ENCODE measurements around the gene NDFIP1. TPM values are rescaled to one million over a fixed set of nuclear protein-coding genes. Genes with fewer than 3 reads are reported as not detected.
"Not testable (repeated sequence)": the region's sequence is repeated elsewhere in the genome, so short reads cannot be mapped to it uniquely, and the experiment has no call there.

The NDFIP1 gene
- polyA plus RNA-seq, 1 donor, result 71.6 TPM

- H3K36me3 ChIP-seq (ENCODE audit: control insufficient read depth, insufficient read depth, low read length); DNase-seq; H3K9me3 ChIP-seq (ENCODE audit: control insufficient read depth, low read depth, low read length); H3K27me3 ChIP-seq (ENCODE audit: control insufficient read depth, insufficient read depth, low read length); H3K4me1 ChIP-seq (ENCODE audit: control insufficient read depth, insufficient read depth, low read length); H3K27ac ChIP-seq (ENCODE audit: low read length); H3K4me3 ChIP-seq (ENCODE audit: low read length): not testable (repeated sequence)
- WGBS (ENCODE audit: insufficient coverage, low lambda C conversion rate), result no CpG with 5 or more reads among the region's 15 CpGs
Measured at GRCh38 chr5:142088855-142089479, 19.6 kb upstream of the NDFIP1 start.

GRCh38 chr5:142091012-142091411, 17.6 kb upstream of the NDFIP1 start:
- DNase-seq, result no peak
- Histone ChIP-seq H3K4me1 (ENCODE audit: control insufficient read depth, insufficient read depth, low read length) (peaks cover 5% of the 10 kb centered on the region), H3K36me3 (ENCODE audit: control insufficient read depth, insufficient read depth, low read length) (no peaks in the 10 kb centered on the region), H3K4me3 (ENCODE audit: low read length) (no peak overlapping the region), H3K27ac (ENCODE audit: low read length) (no peak overlapping the region), H3K9me3 (ENCODE audit: control insufficient read depth, low read depth, low read length) (no peaks in the 10 kb centered on the region), H3K27me3 (ENCODE audit: control insufficient read depth, insufficient read depth, low read length) (no peaks in the 10 kb centered on the region)
- no CpG with 5 or more reads among the region's 1 CpG for WGBS (ENCODE audit: insufficient coverage, low lambda C conversion rate)

GRCh38 chr5:142091922-142092321, 16.7 kb upstream of the NDFIP1 start:
- H3K27ac ChIP-seq (ENCODE audit: low read length), result no peak overlapping the region
- H3K9me3 ChIP-seq (ENCODE audit: control insufficient read depth, low read depth, low read length), result no peaks in the 10 kb centered on the region
- H3K27me3 ChIP-seq (ENCODE audit: control insufficient read depth, insufficient read depth, low read length), result no peaks in the 10 kb centered on the region
- no peaks in the 10 kb centered on the region for H3K36me3 ChIP-seq (ENCODE audit: control insufficient read depth, insufficient read depth, low read length)
- no peak for DNase-seq
- H3K4me3 ChIP-seq (ENCODE audit: low read length), result no peak overlapping the region
- H3K4me1 ChIP-seq (ENCODE audit: control insufficient read depth, insufficient read depth, low read length), result peaks cover 5% of the 10 kb centered on the region
- 29% methylated on average over 2 of the region's 2 CpGs for WGBS (ENCODE audit: insufficient coverage, low lambda C conversion rate)

GRCh38 chr5:142095035-142095434, 13.5 kb upstream of the NDFIP1 start:
- H3K4me1 ChIP-seq (ENCODE audit: control insufficient read depth, insufficient read depth, low read length), result no peaks in the 10 kb centered on the region
- no peak overlapping the region for H3K27ac ChIP-seq (ENCODE audit: low read length)
- H3K36me3 ChIP-seq (ENCODE audit: control insufficient read depth, insufficient read depth, low read length), result no peaks in the 10 kb centered on the region
- no peaks in the 10 kb centered on the region for H3K9me3 ChIP-seq (ENCODE audit: control insufficient read depth, low read depth, low read length)
- no peak overlapping the region for H3K4me3 ChIP-seq (ENCODE audit: low read length)
- no peaks in the 10 kb centered on the region for H3K27me3 ChIP-seq (ENCODE audit: control insufficient read depth, insufficient read depth, low read length)
- no peak for DNase-seq
- WGBS (ENCODE audit: insufficient coverage, low lambda C conversion rate), result 100% methylated on average over 1 of the region's 4 CpGs

- Histone ChIP-seq H3K36me3 (ENCODE audit: control insufficient read depth, insufficient read depth, low read length) (no peaks in the 10 kb centered on the region), H3K27ac (ENCODE audit: low read length) (no peak overlapping the region), H3K9me3 (ENCODE audit: control insufficient read depth, low read depth, low read length) (no peaks in the 10 kb centered on the region), H3K4me3 (ENCODE audit: low read length) (no peak overlapping the region), H3K4me1 (ENCODE audit: control insufficient read depth, insufficient read depth, low read length) (no peaks in the 10 kb centered on the region), H3K27me3 (ENCODE audit: control insufficient read depth, insufficient read depth, low read length) (no peaks in the 10 kb centered on the region)
- no peak for DNase-seq
- 100% methylated on average over 2 of the region's 8 CpGs for WGBS (ENCODE audit: insufficient coverage, low lambda C conversion rate)
Measured at GRCh38 chr5:142095651-142096330, 12.8 kb upstream of the NDFIP1 start.

GRCh38 chr5:142096382-142096781, 12.2 kb upstream of the NDFIP1 start:
- H3K4me1 ChIP-seq (ENCODE audit: control insufficient read depth, insufficient read depth, low read length), result no peaks in the 10 kb centered on the region
- H3K4me3 ChIP-seq (ENCODE audit: low read length), result no peak overlapping the region
- no CpG with 5 or more reads among the region's 3 CpGs for WGBS (ENCODE audit: insufficient coverage, low lambda C conversion rate)
- H3K36me3 ChIP-seq (ENCODE audit: control insufficient read depth, insufficient read depth, low read length), result no peaks in the 10 kb centered on the region
- no peak overlapping the region for H3K27ac ChIP-seq (ENCODE audit: low read length)
- H3K27me3 ChIP-seq (ENCODE audit: control insufficient read depth, insufficient read depth, low read length), result no peaks in the 10 kb centered on the region
- no peaks in the 10 kb centered on the region for H3K9me3 ChIP-seq (ENCODE audit: control insufficient read depth, low read depth, low read length)
- DNase-seq, result no peak

- WGBS (ENCODE audit: insufficient coverage, low lambda C conversion rate), result no CpG with 5 or more reads among the region's 9 CpGs
- Histone ChIP-seq H3K27me3 (ENCODE audit: control insufficient read depth, insufficient read depth, low read length) (no peaks in the 10 kb centered on the region), H3K4me3 (ENCODE audit: low read length) (no peak overlapping the region), H3K9me3 (ENCODE audit: control insufficient read depth, low read depth, low read length) (no peaks in the 10 kb centered on the region), H3K4me1 (ENCODE audit: control insufficient read depth, insufficient read depth, low read length) (no peaks in the 10 kb centered on the region), H3K27ac (ENCODE audit: low read length) (no peak overlapping the region), H3K36me3 (ENCODE audit: control insufficient read depth, insufficient read depth, low read length) (no peaks in the 10 kb centered on the region)
- DNase-seq, result no peak
Measured at GRCh38 chr5:142097681-142098080, 10.9 kb upstream of the NDFIP1 start.

GRCh38 chr5:142098275-142098674, 10.3 kb upstream of the NDFIP1 start:
- Histone ChIP-seq H3K36me3 (ENCODE audit: control insufficient read depth, insufficient read depth, low read length) (no peaks in the 10 kb centered on the region), H3K27me3 (ENCODE audit: control insufficient read depth, insufficient read depth, low read length) (no peaks in the 10 kb centered on the region), H3K9me3 (ENCODE audit: control insufficient read depth, low read depth, low read length) (no peaks in the 10 kb centered on the region), H3K4me1 (ENCODE audit: control insufficient read depth, insufficient read depth, low read length) (no peaks in the 10 kb centered on the region), H3K4me3 (ENCODE audit: low read length) (no peak overlapping the region), H3K27ac (ENCODE audit: low read length) (no peak overlapping the region)
- DNase-seq, result no peak
- WGBS (ENCODE audit: insufficient coverage, low lambda C conversion rate), result no CpG with 5 or more reads among the region's 2 CpGs

GRCh38 chr5:142098931-142099330, 9.6 kb upstream of the NDFIP1 start:
- DNase-seq, result no peak
- H3K4me1 ChIP-seq (ENCODE audit: control insufficient read depth, insufficient read depth, low read length), result no peaks in the 10 kb centered on the region
- no peaks in the 10 kb centered on the region for H3K27me3 ChIP-seq (ENCODE audit: control insufficient read depth, insufficient read depth, low read length)
- no peaks in the 10 kb centered on the region for H3K36me3 ChIP-seq (ENCODE audit: control insufficient read depth, insufficient read depth, low read length)
- no peak overlapping the region for H3K27ac ChIP-seq (ENCODE audit: low read length)
- H3K4me3 ChIP-seq (ENCODE audit: low read length), result no peak overlapping the region
- H3K9me3 ChIP-seq (ENCODE audit: control insufficient read depth, low read depth, low read length), result no peaks in the 10 kb centered on the region

- DNase-seq, result no peak
- Histone ChIP-seq H3K27ac (ENCODE audit: low read length) (no peak overlapping the region), H3K4me3 (ENCODE audit: low read length) (no peak overlapping the region), H3K36me3 (ENCODE audit: control insufficient read depth, insufficient read depth, low read length) (no peaks in the 10 kb centered on the region), H3K4me1 (ENCODE audit: control insufficient read depth, insufficient read depth, low read length) (no peaks in the 10 kb centered on the region), H3K27me3 (ENCODE audit: control insufficient read depth, insufficient read depth, low read length) (no peaks in the 10 kb centered on the region), H3K9me3 (ENCODE audit: control insufficient read depth, low read depth, low read length) (no peaks in the 10 kb centered on the region)
- 90% methylated on average over 2 of the region's 7 CpGs for WGBS (ENCODE audit: insufficient coverage, low lambda C conversion rate)
Measured at GRCh38 chr5:142100307-142100706, 8.3 kb upstream of the NDFIP1 start.

Measured in large intestine (tissue), 3 donors.